Activated naive CD8-positive, alpha-beta T cell treated with anti-CD3 and anti-CD28 coated beads, Interleukin-2, amount 50 U/mL, for 24 hours (primary cell): ENCODE results near the gene DMGDH.
A peak's percentile ranks its signal among the peaks of the same experiment; 100 is the strongest.

Experiments
- ATAC-seq: fragments of 150-1000 bp; cut with Tn5 transposase; one replicate; pipeline ENCODE4 v1.10.0; 2021
- DNase-seq: peaks from one replicate; pipeline ENCODE4 v3.0.0; 2021
- H3K27ac Mint-ChIP-seq: one replicate; pipeline ENCODE4 v1.8.0; 2021; ENCODE audit warnings: mild to moderate bottlenecking, mixed read lengths
- H3K27me3 Mint-ChIP-seq: one replicate; pipeline ENCODE4 v1.8.0; 2021; ENCODE audit warnings: mixed read lengths
- H3K36me3 Mint-ChIP-seq: one replicate; pipeline ENCODE4 v1.8.0; 2021; ENCODE audit warnings: low read depth, mixed read lengths
- H3K4me1 Mint-ChIP-seq: one replicate; pipeline ENCODE4 v1.8.0; 2021; ENCODE audit warnings: mixed read lengths
- H3K4me3 Mint-ChIP-seq: one replicate; pipeline ENCODE4 v1.8.0; 2021; ENCODE audit warnings: mild to moderate bottlenecking, moderate library complexity, mixed read lengths
- H3K9me3 Mint-ChIP-seq: one replicate; pipeline ENCODE4 v1.8.0; 2021; ENCODE audit warnings: mixed read lengths

DMGDH gene

GRCh38 chr5:79081779-79082178 is 12.3 kb upstream of the DMGDH start:
- Mint-ChIP-seq H3K4me1 (no peaks in the 10 kb centered on the region), H3K27ac (no peak overlapping the region), H3K36me3 (no peaks in the 10 kb centered on the region), H3K9me3 (no peaks in the 10 kb centered on the region), H3K27me3 (no peaks in the 10 kb centered on the region), H3K4me3 (no peak overlapping the region)
- DNase-seq (no peak), ATAC-seq (no peak)

DNA sequence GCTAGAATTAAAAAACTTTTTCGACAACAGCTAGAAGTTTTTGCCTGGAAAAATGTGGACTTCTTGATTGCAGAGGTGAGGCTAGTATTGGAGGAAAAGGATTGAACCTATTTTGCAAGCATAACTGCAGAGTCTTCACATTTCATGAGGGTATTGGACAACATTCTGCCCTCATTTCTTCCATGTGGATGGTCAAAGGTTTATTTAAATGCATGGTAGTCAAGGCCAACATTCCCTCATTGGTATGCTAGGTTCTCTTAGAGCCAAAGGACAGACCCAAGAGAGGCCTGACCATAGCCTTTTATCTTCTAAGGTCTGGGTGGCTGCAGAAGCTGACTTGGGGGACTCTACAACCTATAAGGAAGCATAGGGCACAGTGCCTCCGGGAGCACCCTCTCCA is 11.3 kb upstream of the DMGDH start:
- Mint-ChIP-seq H3K36me3 (no peaks in the 10 kb centered on the region), H3K4me3 (no peak overlapping the region), H3K27me3 (no peaks in the 10 kb centered on the region), H3K4me1 (no peaks in the 10 kb centered on the region), H3K27ac (no peak overlapping the region), H3K9me3 (no peaks in the 10 kb centered on the region)
- DNase-seq = no peak
- ATAC-seq = no peak

DNA sequence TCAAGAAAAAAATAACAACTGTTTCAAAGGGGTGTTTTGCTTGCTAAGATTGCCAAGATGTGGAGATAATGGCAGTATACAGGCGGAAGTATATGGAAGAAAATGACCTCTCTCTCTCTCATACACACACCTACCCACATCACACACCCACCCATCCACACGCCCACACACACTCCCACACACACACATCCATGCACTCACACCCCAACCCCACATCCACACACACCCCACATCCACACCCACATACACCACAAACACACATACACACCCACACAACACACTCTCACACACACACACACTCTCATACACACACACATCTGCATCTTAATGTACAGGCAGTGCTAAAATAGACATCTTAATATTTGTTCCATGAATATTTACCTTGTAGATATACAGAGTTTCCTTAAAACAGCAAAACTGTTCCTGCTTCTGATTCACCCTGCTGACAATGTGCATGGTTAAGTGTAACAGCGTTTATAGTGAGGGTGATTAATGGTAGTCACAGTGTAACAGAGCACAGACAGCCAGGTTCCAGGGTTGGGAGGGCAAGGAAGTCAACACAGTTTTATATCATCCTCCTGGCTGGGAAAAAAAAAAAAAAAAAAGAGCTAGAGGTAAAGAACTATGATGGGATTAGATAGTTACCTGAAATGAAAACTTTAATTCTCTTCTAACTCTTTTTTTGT is 8.3 kb upstream of the DMGDH start:
- H3K27me3 Mint-ChIP-seq = peaks cover 6% of the 10 kb centered on the region
- no peak for ATAC-seq
- H3K36me3 Mint-ChIP-seq = no peaks in the 10 kb centered on the region
- H3K4me3 Mint-ChIP-seq = no peak overlapping the region
- no peaks in the 10 kb centered on the region for H3K9me3 Mint-ChIP-seq
- H3K4me1 Mint-ChIP-seq = peaks cover 6% of the 10 kb centered on the region
- no peak overlapping the region for H3K27ac Mint-ChIP-seq
- DNase-seq = no peak

GRCh38 chr5:79076819-79077218 is 7.3 kb upstream of the DMGDH start:
- H3K9me3 Mint-ChIP-seq = peaks cover 4% of the 10 kb centered on the region
- H3K36me3 Mint-ChIP-seq = no peaks in the 10 kb centered on the region
- no peak overlapping the region for H3K4me3 Mint-ChIP-seq
- DNase-seq = no peak
- H3K27me3 Mint-ChIP-seq = peaks cover 11% of the 10 kb centered on the region
- no peak for ATAC-seq
- H3K4me1 Mint-ChIP-seq = peaks cover 6% of the 10 kb centered on the region
- H3K27ac Mint-ChIP-seq = no peak overlapping the region

GRCh38 chr5:79075646-79076426 is 6.4 kb upstream of the DMGDH start:
- Mint-ChIP-seq H3K9me3 (peaks cover 4% of the 10 kb centered on the region), H3K36me3 (no peaks in the 10 kb centered on the region), H3K27ac (no peak overlapping the region), H3K4me3 (no peak overlapping the region), H3K4me1 (peaks cover 6% of the 10 kb centered on the region), H3K27me3 (peaks cover 15% of the 10 kb centered on the region)
- ATAC-seq (no peak), DNase-seq (no peak)

DNA sequence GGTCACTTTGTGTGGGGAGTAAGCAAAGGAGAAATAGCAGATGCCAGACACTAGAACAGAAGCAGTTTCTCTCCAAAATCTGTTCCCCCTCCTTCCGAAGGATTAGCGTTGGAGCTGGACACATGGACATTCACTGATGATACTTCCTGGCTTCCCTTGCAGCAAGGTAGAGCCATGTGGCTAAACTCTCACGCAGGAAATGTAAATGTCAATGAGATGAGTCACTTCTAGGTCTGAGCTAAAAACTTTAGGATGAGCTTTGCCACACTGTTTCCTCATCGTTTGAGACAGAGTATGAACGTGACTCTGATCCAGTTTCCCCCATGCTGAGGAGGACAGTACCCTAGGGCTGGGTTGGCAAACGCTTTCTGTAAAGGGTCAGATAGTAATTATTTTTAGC is 5.2 kb upstream of the DMGDH start:
- H3K27me3 Mint-ChIP-seq = peaks cover 22% of the 10 kb centered on the region
- no peaks in the 10 kb centered on the region for H3K36me3 Mint-ChIP-seq
- peaks cover 4% of the 10 kb centered on the region for H3K9me3 Mint-ChIP-seq
- ATAC-seq (peak; percentile 59), DNase-seq (no peak)
- H3K27ac Mint-ChIP-seq = no peak overlapping the region
- H3K4me3 Mint-ChIP-seq = no peak overlapping the region
- peaks cover 6% of the 10 kb centered on the region for H3K4me1 Mint-ChIP-seq

- Mint-ChIP-seq H3K36me3 (no peaks in the 10 kb centered on the region), H3K27ac (no peak overlapping the region), H3K4me1 (peaks cover 6% of the 10 kb centered on the region), H3K9me3 (peaks cover 4% of the 10 kb centered on the region), H3K4me3 (no peak overlapping the region), H3K27me3 (peaks cover 36% of the 10 kb centered on the region)
- no peak for DNase-seq
- no peak for ATAC-seq
Measured at GRCh38 chr5:79070350-79070667, 835 bp upstream of the DMGDH start.

GRCh38 chr5:79062436-79062835 is 7.0 kb downstream of the DMGDH start:
- no peak for DNase-seq
- no peak for ATAC-seq
- Mint-ChIP-seq H3K9me3 (no peaks in the 10 kb centered on the region), H3K27me3 (peaks cover 8% of the 10 kb centered on the region), H3K4me3 (no peak overlapping the region), H3K36me3 (no peaks in the 10 kb centered on the region), H3K4me1 (peaks cover 3% of the 10 kb centered on the region), H3K27ac (no peak overlapping the region)

GRCh38 chr5:79059674-79060073 is 9.8 kb downstream of the DMGDH start:
- Mint-ChIP-seq H3K9me3 (no peaks in the 10 kb centered on the region), H3K4me1 (peaks cover 3% of the 10 kb centered on the region), H3K27ac (no peak overlapping the region), H3K4me3 (no peak overlapping the region), H3K36me3 (no peaks in the 10 kb centered on the region), H3K27me3 (peaks cover 4% of the 10 kb centered on the region)
- ATAC-seq (no peak), DNase-seq (no peak)

- peaks cover 3% of the 10 kb centered on the region for H3K27me3 Mint-ChIP-seq
- H3K36me3 Mint-ChIP-seq = no peaks in the 10 kb centered on the region
- peaks cover 3% of the 10 kb centered on the region for H3K4me1 Mint-ChIP-seq
- DNase-seq (no peak), ATAC-seq (no peak)
- no peaks in the 10 kb centered on the region for H3K9me3 Mint-ChIP-seq
- no peak overlapping the region for H3K4me3 Mint-ChIP-seq
- no peak overlapping the region for H3K27ac Mint-ChIP-seq
Measured at GRCh38 chr5:79056847-79057246, 12.6 kb downstream of the DMGDH start.

DNA sequence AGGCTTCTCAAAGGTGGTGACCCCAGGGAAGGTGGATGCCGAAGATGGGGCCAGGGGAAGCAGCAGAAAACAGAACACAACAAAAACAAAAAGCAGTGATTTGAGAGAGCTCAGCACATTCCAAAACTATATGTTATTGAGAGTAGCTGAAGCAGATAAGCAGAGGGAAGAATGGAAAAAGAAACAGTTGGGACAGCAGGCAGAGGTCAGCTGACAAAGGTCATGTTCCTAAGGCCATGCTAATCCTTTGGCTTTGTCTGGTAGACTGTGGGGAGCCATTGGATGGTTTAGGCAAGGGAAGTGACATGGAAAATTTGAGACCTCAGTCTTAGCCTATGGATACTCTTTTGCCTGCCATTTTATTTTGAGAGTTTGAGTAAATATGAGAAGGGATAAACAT is 14.5 kb downstream of the DMGDH start:
- H3K9me3 Mint-ChIP-seq = no peaks in the 10 kb centered on the region
- peaks cover 3% of the 10 kb centered on the region for H3K4me1 Mint-ChIP-seq
- DNase-seq (no peak), ATAC-seq (no peak)
- H3K36me3 Mint-ChIP-seq = no peaks in the 10 kb centered on the region
- H3K4me3 Mint-ChIP-seq = no peak overlapping the region
- peaks cover 1% of the 10 kb centered on the region for H3K27me3 Mint-ChIP-seq
- H3K27ac Mint-ChIP-seq = no peak overlapping the region

- ATAC-seq = no peak
Measured at GRCh38 chr5:79053321-79053720, 16.2 kb downstream of the DMGDH start.

DNA sequence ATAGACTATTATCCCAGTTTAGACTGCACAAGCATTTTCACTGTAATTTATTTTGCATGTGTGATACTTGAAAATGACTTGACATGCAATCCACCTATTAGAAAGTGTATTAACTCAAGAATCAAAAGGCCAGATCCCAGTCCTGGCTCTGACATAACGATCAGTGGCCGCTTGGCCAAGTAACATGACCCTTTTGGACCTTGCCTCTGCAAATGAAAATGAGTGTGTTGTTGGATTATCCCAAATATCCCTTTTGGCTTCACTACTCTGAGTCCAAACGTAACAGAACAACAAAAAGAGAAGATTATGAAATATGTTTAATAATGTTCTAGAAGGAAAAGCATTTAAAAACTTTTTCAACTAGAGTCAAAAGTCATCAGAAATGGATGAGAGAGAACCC is 19.0 kb downstream of the DMGDH start:
- ATAC-seq = no peak

More at GRCh38 chr5:79053321-79053720, 16.2 kb downstream of the DMGDH start:
- no peaks in the 10 kb centered on the region for H3K36me3 Mint-ChIP-seq
- DNase-seq = no peak
- no peak overlapping the region for H3K27ac Mint-ChIP-seq
- no peaks in the 10 kb centered on the region for H3K9me3 Mint-ChIP-seq
- H3K4me3 Mint-ChIP-seq = no peak overlapping the region
- peaks cover 1% of the 10 kb centered on the region for H3K27me3 Mint-ChIP-seq
- peaks cover 2% of the 10 kb centered on the region for H3K4me1 Mint-ChIP-seq

GRCh38 chr5:79048437-79048836 is 21.0 kb downstream of the DMGDH start:
- no peak overlapping the region for H3K27ac Mint-ChIP-seq

More for the DNA sequence above, 19.0 kb downstream of the DMGDH start:
- Mint-ChIP-seq H3K4me1 (no peaks in the 10 kb centered on the region), H3K9me3 (no peaks in the 10 kb centered on the region), H3K4me3 (no peak overlapping the region), H3K27me3 (peaks cover 1% of the 10 kb centered on the region), H3K27ac (no peak overlapping the region), H3K36me3 (no peaks in the 10 kb centered on the region)
- DNase-seq = no peak

GRCh38 chr5:79047199-79047598 is 22.3 kb downstream of the DMGDH start:
- DNase-seq = no peak
- ATAC-seq = no peak
- Mint-ChIP-seq H3K9me3 (no peaks in the 10 kb centered on the region), H3K4me3 (no peak overlapping the region), H3K36me3 (no peaks in the 10 kb centered on the region), H3K27ac (no peak overlapping the region), H3K27me3 (no peaks in the 10 kb centered on the region), H3K4me1 (no peaks in the 10 kb centered on the region)

More at GRCh38 chr5:79048437-79048836, 21.0 kb downstream of the DMGDH start:
- Mint-ChIP-seq H3K4me1 (no peaks in the 10 kb centered on the region), H3K27me3 (no peaks in the 10 kb centered on the region), H3K4me3 (no peak overlapping the region), H3K36me3 (no peaks in the 10 kb centered on the region), H3K9me3 (no peaks in the 10 kb centered on the region)
- no peak for DNase-seq
- no peak for ATAC-seq
